Measurements from ENCODE around the gene BBS1.
"Not testable (repeated sequence)": the region's sequence is repeated elsewhere in the genome, so short reads cannot be mapped to it uniquely, and the experiment has no call there.

Gene BBS1

GRCh38 chr11:66524304-66525040 is 14.0 kb downstream of the BBS1 start:
- DNase-seq (ENCODE audit: low read depth), result no peak

GRCh38 chr11:66529069-66529468 is 18.6 kb downstream of the BBS1 start:
- no peak for DNase-seq (ENCODE audit: low read depth)

- DNase-seq (ENCODE audit: low read depth), result no peak
Observed at GRCh38 chr11:66529655-66530054, 19.2 kb downstream of the BBS1 start.

- no peak for DNase-seq (ENCODE audit: low read depth)
Observed at GRCh38 chr11:66530927-66531709, 20.7 kb downstream of the BBS1 start.

GRCh38 chr11:66531841-66532240 is 21.4 kb downstream of the BBS1 start:
- DNase-seq (ENCODE audit: low read depth), result no peak

- no peak for DNase-seq (ENCODE audit: low read depth)
Observed at GRCh38 chr11:66532784-66533183, 22.3 kb downstream of the BBS1 start.

GRCh38 chr11:66539170-66539869 is 28.9 kb downstream of the BBS1 start:
- no peak for DNase-seq (ENCODE audit: low read depth)

- DNase-seq (ENCODE audit: low read depth), result no peak
Observed at GRCh38 chr11:66539870-66540213, 29.4 kb downstream of the BBS1 start.

- not testable (repeated sequence) for DNase-seq (ENCODE audit: low read depth)
Observed at GRCh38 chr11:66540598-66540997, 30.2 kb downstream of the BBS1 start.

GRCh38 chr11:66541892-66542291 is 31.5 kb downstream of the BBS1 start:
- DNase-seq (ENCODE audit: low read depth), result no peak

GRCh38 chr11:66542362-66542761 is 31.9 kb downstream of the BBS1 start:
- no peak for DNase-seq (ENCODE audit: low read depth)

GRCh38 chr11:66543263-66544107 is 33.0 kb downstream of the BBS1 start:
- no peak for DNase-seq (ENCODE audit: low read depth)

GRCh38 chr11:66544952-66545351 is 34.5 kb downstream of the BBS1 start:
- not testable (repeated sequence) for DNase-seq (ENCODE audit: low read depth)

GRCh38 chr11:66545701-66546367 is 35.4 kb downstream of the BBS1 start, which contains the start of gene ZDHHC24:
ZDHHC24 (minus strand) TSS chr11:66546048; CDS start chr11:66546003, 45 bp downstream.
- peak; percentile 83 for DNase-seq (ENCODE audit: low read depth)

- no peak for DNase-seq (ENCODE audit: low read depth)
Observed at GRCh38 chr11:66546368-66546965, 36.0 kb downstream of the BBS1 start, which contains the start of gene ACTN3. ACTN3 (plus strand) TSS chr11:66546903; CDS start chr11:66546938, 35 bp downstream.

- no peak for DNase-seq (ENCODE audit: low read depth)
Observed at GRCh38 chr11:66546966-66547661, 36.7 kb downstream of the BBS1 start.

GRCh38 chr11:66547662-66548009 is 37.2 kb downstream of the BBS1 start:
- DNase-seq (ENCODE audit: low read depth), result no peak

- DNase-seq (ENCODE audit: low read depth), result no peak
Observed at GRCh38 chr11:66548041-66548440, 37.6 kb downstream of the BBS1 start.

- no peak for DNase-seq (ENCODE audit: low read depth)
Observed at GRCh38 chr11:66548774-66549630, 38.6 kb downstream of the BBS1 start.
